ENCODE results near the gene VAV3. TPM values are rescaled to one million over a fixed set of nuclear protein-coding genes. Genes with fewer than 3 reads are reported as not detected.

The VAV3 gene
- total and polyA plus RNA-seq, 10 of the 15 experiments (the other 5 are each of a cell fraction or from before 2014, with no cell fraction given), result 0.84 to 5.5 (median 3.4) TPM

Small RNA genes lying within 50 kb of the gene (microRNA-seq; reads per million reads assigned to microRNA genes)
- gene MIR7852, result not detected

Small RNA genes lying within 50 kb of the gene (small RNA-seq; reads per million reads assigned to genes)
- gene MIR7852, result not detected

Other genes starting within 250 kb of the VAV3 start
- gene SLC25A24, start 235.2 kb upstream of the VAV3 start, total RNA-seq (2014; rRNA removed), result 12.6 and 15.0 TPM in 2 replicates
- 17.0 and 17.1 TPM in 2 replicates for gene SLC25A24, start 235.2 kb upstream of the VAV3 start, total RNA-seq (2014; rRNA removed; fragmentation: Illumina TruSeq; extraction: Trizol)
- 11.6 and 11.8 TPM in 2 replicates for gene SLC25A24, start 235.2 kb upstream of the VAV3 start, total RNA-seq (2021)
- 17.7 and 31.1 TPM in 2 replicates for gene SLC25A24, start 235.2 kb upstream of the VAV3 start, polyA plus RNA-seq (2011; rRNA removed)
- gene SLC25A24, start 235.2 kb upstream of the VAV3 start, polyA plus RNA-seq (2014; fragmentation: Illumina TruSeq; extraction: Trizol), result 15.8 and 24.3 TPM in 2 replicates
- 1 to 10 TPM; 4.0 to 6.3 TPM for gene SLC25A24, start 235.2 kb upstream of the VAV3 start, polyA plus RNA-seq (2014; fragmentation: Nextera tagmentation; extraction: Ambion mirVana)
- 9.4 and 10.8 TPM in 2 replicates for gene SLC25A24, start 235.2 kb upstream of the VAV3 start, polyA plus RNA-seq (2014; rRNA removed)
- gene SLC25A24, start 235.2 kb upstream of the VAV3 start, polyA plus RNA-seq (2016; fragmentation: Nextera tagmentation; extraction: Ambion mirVana), result 10 to 100 TPM; 20.1 to 20.6 TPM

Measured in GM12878 (cell line).